ENCODE data around the gene MARK3. TPM values are rescaled to one million over a fixed set of nuclear protein-coding genes. Genes with fewer than 3 reads are reported as not detected.

The MARK3 gene
- total and polyA plus RNA-seq, 8 donors = 52.6 to 157 (median 95.0) TPM

- intact Hi-C loops (cut with DNase I; ENCODE audit: low total_unique reads) = no loop called here
- TF ChIP-seq POLR2A (IDR thresholded peaks at IDR 0.05) (no peak), POLR2AphosphoS5 (IDR thresholded peaks at IDR 0.05) (no peak), EP300 (IDR thresholded peaks at IDR 0.05) (no peak), CTCF (IDR thresholded peaks at IDR 0.05) (no peak)
- Histone ChIP-seq H3K9me3 (no peaks in the 10 kb centered on the region), H3K4me3 (no peak overlapping the region), H3K27ac (no peak overlapping the region), H3K36me3 (peaks cover 3 to 49% (median 40%) of the 10 kb centered on the region in 4 donors), H3K4me1 (peaks cover 0 to 39% (median 22%) of the 10 kb centered on the region in 4 donors), H3K27me3 (no peaks in the 10 kb centered on the region)
- WGBS, 5 donors = 92 to 97% (median 95%) methylated on average over 6 of the region's 6 CpGs
- DNase-seq = no peak
Measured at GRCh38 chr14:103453791-103454190, 68.6 kb downstream of the MARK3 start.

DNA sequence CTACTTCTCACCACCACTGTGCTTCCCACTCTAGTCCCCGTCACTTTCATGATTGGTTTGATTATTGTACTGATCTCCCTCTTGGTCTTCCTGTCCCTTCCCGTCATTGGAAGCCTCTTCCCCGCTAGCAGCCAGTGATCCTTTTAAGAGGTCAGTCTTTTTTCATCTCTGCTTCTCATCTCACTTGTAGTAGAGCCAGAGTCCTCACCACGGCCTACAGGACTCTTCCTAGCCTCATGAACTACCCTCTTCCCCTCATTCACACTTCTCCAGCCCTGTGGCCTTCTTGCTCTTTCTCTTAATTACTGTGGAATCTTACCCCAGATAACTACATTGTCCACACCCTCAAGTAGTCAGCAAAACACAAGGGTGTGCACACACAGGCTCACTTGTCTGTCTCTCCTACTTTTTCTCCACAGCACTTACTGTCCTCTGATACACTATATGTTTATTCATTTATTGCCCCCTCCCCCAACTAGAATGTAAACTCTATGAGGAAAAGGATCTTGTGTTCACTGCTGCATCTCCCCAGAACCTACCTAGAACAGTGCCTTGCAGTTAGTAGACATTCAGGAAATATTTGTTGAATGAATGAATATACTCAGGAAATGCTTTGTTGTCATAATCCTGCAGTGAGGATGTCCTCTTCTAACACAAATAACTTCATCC lies 71.1 kb downstream of the MARK3 start:
- WGBS, 5 donors = 83 to 93% (median 89%) methylated on average over 4 of the region's 4 CpGs
- no peak overlapping the region for H3K4me3 ChIP-seq
- H3K27me3 ChIP-seq = no peaks in the 10 kb centered on the region
- no peak for TF ChIP-seq POLR2AphosphoS5 (IDR thresholded peaks at IDR 0.05)
- no peak for TF ChIP-seq EP300 (IDR thresholded peaks at IDR 0.05)
- no peak for TF ChIP-seq CTCF (IDR thresholded peaks at IDR 0.05)
- peaks cover 3 to 60% (median 51%) of the 10 kb centered on the region in 4 donors for H3K36me3 ChIP-seq
- intact Hi-C loops (cut with DNase I; ENCODE audit: low total_unique reads) = no loop called here
- no peaks in the 10 kb centered on the region for H3K9me3 ChIP-seq
- peaks cover 0 to 24% (median 11%) of the 10 kb centered on the region in 4 donors for H3K4me1 ChIP-seq
- H3K27ac ChIP-seq = peak overlapping the region in 1 of 5 donors; percentile 17
- no peak for DNase-seq

GRCh38 chr14:103460415-103460814 lies 75.2 kb downstream of the MARK3 start:
- WGBS, 5 donors = 95 to 100% (median 97%) methylated on average over 1 of the region's 1 CpG
- intact Hi-C loops (cut with DNase I; ENCODE audit: low total_unique reads) = no loop called here
- H3K4me3 ChIP-seq = no peak overlapping the region

GRCh38 chr14:103463149-103463548 lies 77.9 kb downstream of the MARK3 start:
- H3K9me3 ChIP-seq = no peaks in the 10 kb centered on the region
- no peak for TF ChIP-seq POLR2AphosphoS5 (IDR thresholded peaks at IDR 0.05)
- intact Hi-C loops (cut with DNase I; ENCODE audit: low total_unique reads) = no loop called here
- WGBS, 5 donors = 79 to 92% (median 81%) methylated on average over 4 of the region's 4 CpGs
- no peak overlapping the region for H3K4me3 ChIP-seq
- DNase-seq = no peak
- H3K27me3 ChIP-seq = no peaks in the 10 kb centered on the region
- no peaks in the 10 kb centered on the region for H3K4me1 ChIP-seq
- no peak overlapping the region for H3K27ac ChIP-seq
- peaks cover 39 to 84% (median 82%) of the 10 kb centered on the region in 4 donors for H3K36me3 ChIP-seq

More at GRCh38 chr14:103460415-103460814, 75.2 kb downstream of the MARK3 start:
- no peak for TF ChIP-seq CTCF (IDR thresholded peaks at IDR 0.05)
- no peak for TF ChIP-seq POLR2AphosphoS5 (IDR thresholded peaks at IDR 0.05)
- TF ChIP-seq POLR2A (IDR thresholded peaks at IDR 0.05) = no peak
- no peak for TF ChIP-seq EP300 (IDR thresholded peaks at IDR 0.05)
- H3K4me1 ChIP-seq = peaks cover 0 to 21% (median 11%) of the 10 kb centered on the region in 4 donors
- no peaks in the 10 kb centered on the region for H3K27me3 ChIP-seq
- no peaks in the 10 kb centered on the region for H3K9me3 ChIP-seq
- no peak for DNase-seq
- H3K27ac ChIP-seq = no peak overlapping the region
- peaks cover 18 to 74% (median 69%) of the 10 kb centered on the region in 4 donors for H3K36me3 ChIP-seq

DNA sequence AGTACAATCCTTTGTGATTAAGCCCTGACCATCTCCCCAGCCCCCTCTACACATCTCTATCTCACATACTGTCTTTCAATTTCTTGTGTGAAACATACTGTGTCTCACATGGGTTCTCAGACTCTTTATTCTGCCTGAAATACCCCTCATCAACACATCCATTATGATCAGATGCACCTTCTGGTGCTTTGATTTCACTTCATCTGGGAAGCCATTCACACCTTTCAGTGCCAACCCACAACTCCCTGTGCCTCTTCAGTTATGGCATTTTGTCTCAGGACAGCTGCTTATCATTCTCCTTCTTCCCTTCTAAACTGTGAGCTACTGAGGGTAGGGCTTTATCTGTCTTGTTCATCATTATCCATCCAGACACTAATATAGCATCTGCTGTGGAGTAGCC lies 78.6 kb downstream of the MARK3 start:
- H3K27me3 ChIP-seq = no peaks in the 10 kb centered on the region
- no peak overlapping the region for H3K4me3 ChIP-seq
- no peak overlapping the region for H3K27ac ChIP-seq
- TF ChIP-seq POLR2AphosphoS5 (IDR thresholded peaks at IDR 0.05) (no peak), EP300 (IDR thresholded peaks at IDR 0.05) (no peak), POLR2A (IDR thresholded peaks at IDR 0.05) (no peak), CTCF (IDR thresholded peaks at IDR 0.05) (no peak)
- peaks cover 39 to 91% (median 85%) of the 10 kb centered on the region in 4 donors for H3K36me3 ChIP-seq
- no peaks in the 10 kb centered on the region for H3K4me1 ChIP-seq
- no peaks in the 10 kb centered on the region for H3K9me3 ChIP-seq
- no peak for DNase-seq
- intact Hi-C loops (cut with DNase I; ENCODE audit: low total_unique reads) = no loop called here
